ENCODE measurements around the gene GDF7. TPM values are rescaled to one million over a fixed set of nuclear protein-coding genes. Genes with fewer than 3 reads are reported as not detected.
A peak's percentile ranks its signal among the peaks of the same experiment; 100 is the strongest.

Gene GDF7
- total RNA-seq, 2 donors from 2014 or later: 1.1 to 1.7 TPM

GRCh38 chr2:20638646-20639430 is 28.1 kb upstream of the GDF7 start:
- Histone ChIP-seq H3K27me3 (no peaks in the 10 kb centered on the region), H3K4me3 (peak overlapping the region; percentile 32 to 41), H3K36me3 (peaks cover 44% of the 10 kb centered on the region), H3K27ac (peak overlapping the region; percentile 87 to 91), H3K9me3 (no peaks in the 10 kb centered on the region), H3K4me1 (peaks cover 0 to 77% of the 10 kb centered on the region in 2 donors)
- TF ChIP-seq CTCF (IDR thresholded peaks at IDR 0.05): no peak
- DNase-seq (ENCODE audit: low spot score): no peak

- H3K4me1 ChIP-seq: peaks cover 0 to 60% of the 10 kb centered on the region in 2 donors
- TF ChIP-seq CTCF (IDR thresholded peaks at IDR 0.05): no peak
- peak overlapping the region; percentile 87 to 91 for H3K27ac ChIP-seq
- H3K9me3 ChIP-seq: no peaks in the 10 kb centered on the region
- H3K4me3 ChIP-seq: peak overlapping the region; percentile 32 to 41
- H3K27me3 ChIP-seq: no peaks in the 10 kb centered on the region
- no peak for DNase-seq (ENCODE audit: low spot score)
- H3K36me3 ChIP-seq: peaks cover 61% of the 10 kb centered on the region
Observed at GRCh38 chr2:20640411-20641122, 26.4 kb upstream of the GDF7 start.

- DNase-seq (ENCODE audit: low spot score): peak; percentile 79
- Histone ChIP-seq H3K36me3 (peaks cover 64% of the 10 kb centered on the region), H3K9me3 (no peaks in the 10 kb centered on the region), H3K27ac (peak overlapping the region; percentile 87 to 91), H3K4me1 (peaks cover 0 to 52% of the 10 kb centered on the region in 2 donors), H3K27me3 (no peaks in the 10 kb centered on the region), H3K4me3 (peak overlapping the region; percentile 32 to 41)
- TF ChIP-seq CTCF (IDR thresholded peaks at IDR 0.05): no peak
Observed at GRCh38 chr2:20641123-20641985, 25.6 kb upstream of the GDF7 start.

- peaks cover 0 to 44% of the 10 kb centered on the region in 2 donors for H3K4me1 ChIP-seq
- no peaks in the 10 kb centered on the region for H3K9me3 ChIP-seq
- no peaks in the 10 kb centered on the region for H3K27me3 ChIP-seq
- H3K36me3 ChIP-seq: peaks cover 64% of the 10 kb centered on the region
- peak; percentile 88 for DNase-seq (ENCODE audit: low spot score)
- H3K27ac ChIP-seq: peak overlapping the region; percentile 87 to 91
- TF ChIP-seq CTCF (IDR thresholded peaks at IDR 0.05): peak; percentile 89 to 98
- no peak overlapping the region for H3K4me3 ChIP-seq
Observed at GRCh38 chr2:20642055-20642971, 24.6 kb upstream of the GDF7 start.

GRCh38 chr2:20643060-20643459 is 23.9 kb upstream of the GDF7 start:
- Histone ChIP-seq H3K36me3 (peaks cover 62% of the 10 kb centered on the region), H3K27me3 (no peaks in the 10 kb centered on the region), H3K9me3 (no peaks in the 10 kb centered on the region), H3K4me3 (no peak overlapping the region), H3K27ac (no peak overlapping the region), H3K4me1 (peaks cover 0 to 44% of the 10 kb centered on the region in 2 donors)
- TF ChIP-seq CTCF (IDR thresholded peaks at IDR 0.05): no peak
- no peak for DNase-seq (ENCODE audit: low spot score)

Data from right atrium auricular region (tissue), 2 donors.